ENCODE results near the gene GRID1. TPM values are rescaled to one million over a fixed set of nuclear protein-coding genes. Genes with fewer than 3 reads are reported as not detected.

Gene GRID1
- polyA plus RNA-seq, 12 donors, result 3.0 to 7.0 (median 4.9) TPM; not detected in 2

DNA sequence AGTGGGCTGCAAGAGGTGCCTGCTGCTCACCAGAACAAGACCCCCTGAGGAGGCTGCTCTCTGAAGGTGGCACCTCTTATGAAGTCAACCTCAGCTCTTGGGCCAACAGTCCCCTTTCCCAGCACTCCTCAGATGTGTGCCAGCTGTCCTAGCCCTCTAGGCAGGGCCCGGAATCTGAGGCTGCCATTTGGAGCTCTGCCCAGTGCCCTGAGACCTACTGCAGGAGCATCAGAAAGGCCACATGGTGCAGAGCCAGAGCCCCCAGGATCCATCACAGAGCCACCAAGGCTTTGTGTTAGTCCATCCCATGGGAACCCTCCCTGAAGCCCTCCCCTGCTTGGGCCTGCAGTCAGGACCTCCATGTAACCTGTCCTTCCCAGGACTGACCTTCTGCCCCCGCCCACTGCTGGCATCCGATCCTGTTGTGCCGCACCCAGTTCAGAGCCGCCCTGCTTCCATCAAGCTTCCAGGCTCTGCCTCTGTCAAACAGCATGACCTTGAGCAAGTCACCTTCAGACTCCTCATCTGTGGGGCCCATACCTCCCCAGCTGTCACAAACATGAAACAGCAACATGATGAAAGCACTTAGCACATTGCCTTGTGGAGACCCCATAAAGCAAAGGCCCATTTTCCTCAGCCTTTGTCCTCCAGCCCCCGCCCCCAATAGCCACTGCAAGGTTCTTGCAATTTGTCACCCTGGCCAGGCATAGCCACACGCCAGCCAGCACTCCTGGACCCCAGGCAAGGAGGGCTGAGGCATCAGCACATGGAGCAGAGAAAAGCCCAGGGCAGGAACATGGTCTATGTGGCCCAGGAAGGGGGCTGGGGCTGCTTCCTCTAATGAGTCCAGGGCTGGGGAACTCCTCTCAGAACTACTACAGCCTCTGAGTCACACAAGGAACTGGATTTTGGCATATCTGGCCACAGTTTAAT is 51.7 kb downstream of the GRID1 start:
- no peak for DNase-seq

DNA sequence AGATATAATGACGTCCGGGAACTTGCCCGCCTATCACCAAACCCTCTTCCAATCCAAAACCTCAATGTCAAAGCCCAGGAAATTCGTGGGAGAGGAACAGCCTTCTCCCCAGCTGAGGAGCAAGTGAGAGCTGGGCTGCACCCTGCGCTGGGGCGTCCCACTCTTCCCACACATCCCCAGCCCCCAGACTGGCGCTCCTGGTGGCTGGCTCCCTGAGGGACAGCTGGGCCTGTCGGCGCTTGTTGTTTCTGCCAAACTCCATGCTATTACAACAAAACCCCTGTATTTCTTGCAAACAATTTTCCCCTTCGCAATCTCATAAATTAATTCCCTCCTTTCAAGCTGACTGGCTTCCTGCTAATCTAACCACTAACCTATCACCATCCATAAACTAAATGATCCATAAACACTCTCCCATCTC is 53.0 kb downstream of the GRID1 start:
- DNase-seq, result no peak

DNA sequence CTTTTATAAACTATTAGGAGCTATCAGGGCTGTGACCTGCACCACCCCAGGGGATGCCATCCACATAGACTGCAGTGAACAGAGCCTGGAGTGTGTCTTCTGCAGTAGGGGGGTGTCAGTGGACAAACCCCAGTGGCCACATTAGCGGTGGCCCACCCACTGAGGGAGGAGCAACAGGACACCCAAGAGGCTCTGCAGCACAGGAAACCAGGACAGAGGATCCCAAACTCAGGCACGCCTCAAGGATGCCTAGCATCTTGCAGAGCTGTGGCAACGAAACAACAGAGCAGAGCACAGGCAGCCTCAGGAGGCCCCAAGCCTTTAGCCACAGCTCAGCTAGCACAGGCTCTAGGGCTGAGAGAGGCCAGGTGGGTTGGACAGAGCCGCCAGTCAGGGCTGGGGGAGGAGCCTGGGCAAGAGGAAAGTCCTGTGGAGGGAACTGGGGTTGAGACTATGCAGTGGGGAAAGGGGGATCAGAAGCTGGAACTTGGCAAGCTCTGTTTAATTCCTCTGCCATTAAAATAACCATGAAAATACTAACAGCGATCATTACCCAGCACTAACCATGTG is 53.8 kb downstream of the GRID1 start:
- DNase-seq, result no peak

GRCh38 chr10:86311906-86312305 is 54.7 kb downstream of the GRID1 start:
- DNase-seq, result no peak

GRCh38 chr10:86311190-86311589 is 55.4 kb downstream of the GRID1 start:
- no peak for DNase-seq

GRCh38 chr10:86310702-86311101 is 55.9 kb downstream of the GRID1 start:
- no peak for DNase-seq

GRCh38 chr10:86310291-86310690 is 56.3 kb downstream of the GRID1 start:
- no peak for DNase-seq

- DNase-seq, result no peak
These were observed 58.5 kb downstream of the GRID1 start for GRCh38 chr10:86308056-86308455.

DNA sequence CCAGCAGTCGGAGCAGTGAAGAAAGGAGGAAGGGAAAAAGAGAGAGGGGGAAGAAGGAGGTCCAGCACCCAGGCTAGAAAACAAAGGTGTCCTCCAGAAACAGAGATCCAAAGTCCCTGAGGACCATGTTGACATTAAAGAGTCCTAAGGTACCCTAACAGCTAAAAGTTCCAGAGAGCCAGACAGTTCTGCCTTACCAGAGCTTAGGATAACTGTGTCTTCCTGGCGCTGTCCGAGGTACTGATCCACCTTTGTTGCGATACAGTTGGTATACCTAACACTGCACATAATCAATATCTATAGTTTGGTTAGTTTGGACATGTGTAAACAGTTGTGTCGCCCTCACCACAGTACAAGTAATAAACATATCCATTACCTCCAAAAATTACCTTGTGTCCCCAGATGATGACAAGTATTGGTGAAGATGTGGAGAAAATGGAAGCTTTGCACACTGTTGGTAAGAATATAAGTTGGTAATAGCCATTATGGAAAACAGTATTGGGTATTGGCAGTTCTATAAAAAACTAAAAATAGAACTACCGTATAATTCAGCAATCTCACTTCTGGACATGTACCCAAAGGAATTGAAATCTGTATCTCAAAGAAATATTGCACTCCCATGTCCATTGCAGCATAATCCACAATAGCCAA is 59.8 kb downstream of the GRID1 start:
- DNase-seq, result peak; percentile 30

DNA sequence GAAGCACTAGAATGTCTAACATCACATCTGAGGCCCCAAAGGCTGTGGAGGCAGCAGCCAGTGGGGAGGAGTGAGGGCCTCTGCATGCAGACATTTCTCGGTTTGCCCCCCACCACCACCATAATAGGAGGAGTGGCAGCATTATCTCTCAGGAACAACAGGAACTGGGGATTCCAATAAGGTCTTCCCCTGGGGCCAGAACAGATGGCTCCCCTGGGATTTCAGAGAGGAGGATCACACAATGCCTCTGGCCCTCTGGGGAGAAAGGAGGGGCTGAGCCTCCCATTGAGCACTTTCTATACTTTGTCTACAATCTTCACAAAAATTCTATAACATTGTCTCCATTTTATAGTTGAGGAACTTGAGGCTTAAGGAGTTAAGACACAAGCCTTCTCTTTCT is 61.1 kb downstream of the GRID1 start:
- no peak for DNase-seq

DNA sequence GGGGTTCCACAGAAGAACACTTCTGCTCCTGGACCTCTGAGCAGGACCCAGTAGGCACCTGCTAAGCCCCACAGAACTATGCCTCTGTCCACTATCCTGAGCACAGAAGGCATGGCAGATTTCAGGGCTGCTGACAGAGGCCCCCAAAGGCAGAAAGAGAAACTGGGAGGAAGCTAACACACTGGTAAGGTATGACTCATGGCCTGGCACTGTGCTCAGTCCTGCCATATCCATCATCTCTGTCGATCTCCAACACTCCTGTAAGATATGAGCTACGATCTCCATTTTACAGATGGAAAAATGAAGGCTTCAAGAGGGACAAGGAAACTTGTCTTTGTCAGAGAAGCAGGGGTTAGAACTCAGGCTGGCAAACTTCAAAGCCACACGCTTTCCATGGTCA is 62.2 kb downstream of the GRID1 start:
- no peak for DNase-seq

DNA sequence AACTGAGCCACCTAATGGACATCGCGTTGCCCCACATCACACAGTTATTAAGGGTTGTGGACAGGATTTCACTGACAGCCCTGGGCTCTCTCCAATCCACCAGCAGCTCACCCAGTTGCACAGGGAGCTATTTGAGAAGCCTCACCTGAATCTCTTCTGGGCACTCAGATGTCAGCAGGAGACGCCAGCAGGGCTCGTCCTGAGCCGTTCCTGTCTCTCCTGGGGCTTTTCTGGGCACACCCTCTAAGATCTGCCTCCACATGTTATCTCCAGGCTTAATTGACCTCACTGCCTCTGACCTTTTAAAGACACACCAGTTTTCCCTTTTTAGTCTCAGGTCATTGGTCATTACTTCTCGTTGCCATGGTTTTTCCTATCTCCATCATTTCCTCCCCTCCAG is 63.0 kb downstream of the GRID1 start:
- DNase-seq, result no peak

- no peak for DNase-seq
These were observed 64.6 kb downstream of the GRID1 start for GRCh38 chr10:86301971-86302370.

DNA sequence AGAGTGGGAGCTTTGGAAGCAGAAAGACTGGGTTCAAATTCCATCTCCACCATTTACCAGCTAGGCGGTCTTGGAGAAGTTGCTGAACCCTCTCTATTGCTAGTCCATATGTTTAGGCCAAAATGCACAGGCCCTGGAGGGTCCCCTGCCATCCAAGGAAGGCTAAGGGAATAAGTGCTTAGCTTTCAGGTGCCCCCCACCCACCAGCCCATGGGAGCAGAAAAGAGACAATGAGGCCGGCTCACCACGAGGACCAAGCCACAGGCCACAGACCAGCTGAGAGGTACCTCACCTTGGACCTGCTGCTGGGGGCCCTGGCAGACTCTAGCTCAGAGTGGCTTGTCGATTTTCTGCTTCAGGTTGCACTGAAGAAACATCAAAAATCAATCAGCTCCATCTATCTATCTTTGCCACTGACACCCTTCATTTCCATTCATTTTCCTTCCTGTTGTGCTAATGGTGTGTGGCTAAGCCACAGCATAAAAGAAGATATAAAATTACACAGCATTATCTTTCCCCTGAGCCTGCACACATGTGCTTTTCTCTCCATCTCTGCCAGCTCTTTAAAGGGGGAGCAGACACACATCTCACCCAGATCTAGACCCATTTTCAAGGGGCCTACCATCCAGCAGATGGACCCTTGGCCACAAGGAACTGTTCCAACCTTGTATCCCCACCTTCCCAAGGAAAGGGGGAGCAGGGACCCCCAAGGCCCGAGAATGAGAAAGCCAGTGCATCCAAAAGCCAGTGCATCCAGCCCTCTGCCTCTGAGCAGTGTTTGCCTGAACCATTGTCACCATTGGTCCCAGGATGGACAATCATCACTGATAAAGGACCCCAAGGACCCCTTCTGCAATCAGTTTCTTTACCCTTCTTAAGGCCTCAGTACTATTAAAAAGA is 65.4 kb downstream of the GRID1 start:
- no peak for DNase-seq

DNA sequence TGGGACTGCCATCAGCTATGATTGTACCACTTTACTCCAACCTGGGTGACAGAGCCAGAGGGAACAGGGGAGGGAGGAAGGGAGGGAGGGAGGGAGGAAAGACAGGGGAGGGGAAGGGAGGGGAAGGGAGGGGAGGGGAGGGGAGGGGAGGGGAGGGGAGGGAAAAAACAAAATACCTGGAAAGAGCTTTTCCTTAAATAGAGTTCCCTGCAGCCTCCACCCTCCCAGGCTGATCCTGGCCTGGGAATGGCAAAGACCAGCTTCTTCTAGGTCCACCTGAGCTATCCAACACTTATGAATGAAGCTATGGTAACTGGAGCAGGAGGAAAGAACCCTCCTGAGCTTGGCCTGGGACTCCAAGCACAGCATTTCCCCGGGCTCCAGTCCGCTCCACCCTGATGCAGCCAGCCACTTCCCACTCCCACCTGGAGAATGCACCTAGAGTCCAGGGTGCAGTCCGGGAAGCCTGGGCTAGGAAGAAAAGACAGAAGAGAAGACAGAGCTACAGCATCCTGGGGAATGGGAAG is 66.1 kb downstream of the GRID1 start:
- no peak for DNase-seq

GRCh38 chr10:86299562-86299961 is 67.0 kb downstream of the GRID1 start:
- no peak for DNase-seq

DNA sequence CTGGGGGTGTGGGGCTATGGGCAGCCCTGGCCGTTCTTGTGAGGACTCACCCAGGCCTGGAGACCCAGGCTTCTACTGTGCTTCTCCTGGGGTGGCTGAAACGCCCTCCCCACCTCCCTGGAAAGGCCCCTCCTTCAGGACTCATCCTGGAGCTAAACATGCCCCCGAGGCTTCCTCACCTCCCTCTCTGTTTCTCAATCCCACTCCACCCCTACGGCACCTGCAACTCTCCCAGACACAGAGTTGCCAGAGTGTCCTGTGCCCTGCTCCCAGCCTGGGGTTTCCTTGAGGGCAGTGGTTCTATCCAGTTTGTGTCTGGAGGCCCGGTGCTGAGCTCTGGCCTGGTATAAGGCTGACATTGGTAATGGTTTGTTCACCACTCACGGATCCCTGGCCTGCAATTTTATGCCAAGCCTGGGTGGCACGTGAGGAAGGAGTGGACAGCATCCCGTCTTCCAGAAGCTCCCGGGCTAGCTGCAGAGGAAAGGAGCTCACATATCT is 68.0 kb downstream of the GRID1 start:
- no peak for DNase-seq

- no peak for DNase-seq
These were observed 70.8 kb downstream of the GRID1 start for GRCh38 chr10:86295791-86296190.

DNA sequence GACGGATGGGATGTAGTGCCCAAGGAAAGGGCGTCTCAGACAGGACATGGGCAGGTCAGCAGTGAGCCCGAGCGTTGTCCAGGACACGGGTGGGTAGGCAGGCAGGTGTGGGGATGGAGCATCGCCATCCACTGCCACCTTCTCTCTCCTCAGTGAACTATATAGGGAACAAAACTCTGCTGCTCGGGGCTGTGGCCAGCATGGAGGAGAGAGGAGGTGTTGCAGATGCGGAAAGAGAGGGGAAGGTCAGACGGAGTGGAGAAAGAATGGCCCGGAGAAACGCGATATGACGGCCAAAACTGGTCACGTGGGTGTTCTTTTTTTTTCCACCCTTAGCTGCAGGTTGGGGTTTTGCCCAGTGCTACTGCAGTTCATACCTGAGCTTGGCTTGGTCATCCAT is 71.2 kb downstream of the GRID1 start:
- DNase-seq, result no peak

GRCh38 chr10:86294346-86295265 is 72.0 kb downstream of the GRID1 start:
- no peak for DNase-seq
